NCI-H345 treated with DMSO at 0.1 percent for 48 hours (cell line): Measurements from ENCODE around the gene MAD2L2.

ENCODE experiments used
- DNase-seq: peaks from one replicate; lab custom pipeline; 2025; ENCODE audit not compliant: unreplicated experiment; lab: John Stamatoyannopoulos, UW

The MAD2L2 gene

GRCh38 chr1:11638121-11638520, 42.8 kb downstream of the MAD2L2 start:
- DNase-seq = no peak

- peak; percentile 16 for DNase-seq
Measured at GRCh38 chr1:11634365-11635192, 46.4 kb downstream of the MAD2L2 start.

- DNase-seq = no peak
Measured at GRCh38 chr1:11629184-11630016, 51.5 kb downstream of the MAD2L2 start.

- no peak for DNase-seq
Measured at GRCh38 chr1:11628767-11629166, 52.2 kb downstream of the MAD2L2 start.

GRCh38 chr1:11626551-11626950, 54.4 kb downstream of the MAD2L2 start:
- no peak for DNase-seq
